Activated CD4-positive, alpha-beta T cell treated with anti-CD3 and anti-CD28 coated beads for 48 hours (primary cell): ENCODE data around the gene SSC5D.
"Not testable (repeated sequence)": the region's sequence is repeated elsewhere in the genome, so short reads cannot be mapped to it uniquely, and the experiment has no call there.

Experiments
- DNase-seq: peaks from one replicate; pipeline ENCODE4 v3.0.0-alpha.2; 2020

The SSC5D gene

DNA sequence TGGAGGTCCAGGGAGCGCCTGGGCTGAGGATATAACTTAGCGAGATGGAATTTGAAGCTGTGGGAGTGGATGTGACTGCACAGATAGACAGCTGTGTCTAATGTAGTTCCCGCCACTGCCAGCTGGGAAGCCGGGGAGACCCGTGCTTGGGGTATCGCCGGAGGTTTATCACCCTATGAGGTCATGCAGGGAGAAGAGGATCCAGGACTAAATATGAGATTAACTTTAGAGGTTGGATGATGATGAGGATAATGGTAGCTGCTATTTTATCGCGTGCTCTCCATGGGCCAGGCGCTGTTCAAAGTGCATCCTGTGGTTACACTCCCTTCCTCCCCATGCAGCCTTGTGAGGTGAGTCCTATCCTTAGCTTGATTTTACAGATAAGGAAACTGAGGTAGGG lies 19.9 kb downstream of the SSC5D start:
- no peak for DNase-seq

DNA sequence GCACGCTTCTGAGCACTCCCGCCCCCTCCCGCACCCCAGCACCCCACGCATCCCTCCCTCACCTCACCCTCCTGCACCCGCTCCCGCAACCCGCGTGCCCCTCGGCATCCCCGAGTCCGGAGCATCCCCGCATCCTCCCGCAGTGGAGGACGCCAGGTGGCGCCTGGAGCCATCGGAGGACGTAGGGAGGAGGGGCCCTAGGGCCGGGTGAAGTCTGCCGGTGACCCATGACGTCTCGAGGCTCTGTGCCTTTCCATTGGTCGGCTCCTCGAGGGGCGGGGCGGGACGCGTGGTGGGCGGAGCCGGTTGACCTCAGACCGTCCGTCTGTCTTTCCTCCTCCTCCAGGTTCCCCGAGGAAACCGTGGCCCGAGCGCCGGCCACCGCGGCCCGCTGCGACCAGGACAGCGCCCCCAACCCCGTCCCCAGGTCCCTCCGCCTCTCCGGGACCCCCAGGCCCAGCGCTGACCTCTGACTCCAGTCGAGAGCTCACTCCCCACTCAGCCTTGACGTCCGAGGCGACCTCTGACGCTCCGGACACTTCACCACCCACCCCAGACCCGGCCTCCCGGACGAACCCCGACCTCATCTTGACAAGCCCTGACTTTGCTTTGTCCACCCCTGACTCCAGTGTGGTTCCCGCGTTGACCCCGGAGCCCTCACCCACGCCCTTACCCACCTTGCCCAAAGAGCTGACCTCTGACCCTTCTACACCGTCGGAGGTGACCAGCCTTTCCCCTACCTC lies 28.8 kb downstream of the SSC5D start:
- DNase-seq: peak; percentile 94

DNA sequence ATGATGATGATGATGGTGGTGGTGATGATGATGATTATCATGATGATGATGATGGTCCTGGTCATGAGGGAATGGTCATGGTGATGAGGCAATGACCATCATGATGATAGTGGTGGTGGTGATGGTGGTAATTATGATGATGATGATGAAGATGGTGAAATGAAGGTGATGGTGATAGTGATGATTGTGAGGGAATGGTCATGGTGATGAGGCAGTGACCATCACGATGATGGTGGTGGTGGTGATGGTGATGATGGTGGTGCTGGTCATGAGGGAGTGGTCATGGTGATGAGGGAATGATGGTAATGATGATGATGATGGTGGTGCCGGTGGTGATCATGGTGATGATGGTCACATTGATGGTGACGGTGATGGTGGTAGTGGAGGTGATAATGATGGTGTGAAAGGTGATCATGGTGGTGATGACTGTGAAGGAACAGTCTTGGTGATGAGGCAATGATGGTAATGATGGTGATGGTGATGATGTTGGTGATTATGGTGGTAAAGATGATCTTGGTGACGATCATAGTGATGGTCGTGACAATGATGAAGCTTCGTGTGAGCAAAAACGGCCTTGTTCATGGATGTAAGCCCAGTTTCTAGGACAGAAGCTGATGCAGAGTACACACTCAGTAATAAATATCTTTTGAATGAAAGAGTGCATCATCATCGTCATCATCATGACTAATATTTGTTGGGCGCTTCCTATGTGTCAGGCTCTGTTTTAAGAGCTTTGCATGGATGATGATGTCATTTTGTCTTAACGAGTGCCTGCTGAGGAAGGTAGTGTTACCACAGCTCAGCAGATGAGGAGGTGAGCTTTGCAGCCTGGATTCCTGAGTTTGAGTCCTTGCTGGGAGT lies 31.4 kb downstream of the SSC5D start:
- no peak for DNase-seq

DNA sequence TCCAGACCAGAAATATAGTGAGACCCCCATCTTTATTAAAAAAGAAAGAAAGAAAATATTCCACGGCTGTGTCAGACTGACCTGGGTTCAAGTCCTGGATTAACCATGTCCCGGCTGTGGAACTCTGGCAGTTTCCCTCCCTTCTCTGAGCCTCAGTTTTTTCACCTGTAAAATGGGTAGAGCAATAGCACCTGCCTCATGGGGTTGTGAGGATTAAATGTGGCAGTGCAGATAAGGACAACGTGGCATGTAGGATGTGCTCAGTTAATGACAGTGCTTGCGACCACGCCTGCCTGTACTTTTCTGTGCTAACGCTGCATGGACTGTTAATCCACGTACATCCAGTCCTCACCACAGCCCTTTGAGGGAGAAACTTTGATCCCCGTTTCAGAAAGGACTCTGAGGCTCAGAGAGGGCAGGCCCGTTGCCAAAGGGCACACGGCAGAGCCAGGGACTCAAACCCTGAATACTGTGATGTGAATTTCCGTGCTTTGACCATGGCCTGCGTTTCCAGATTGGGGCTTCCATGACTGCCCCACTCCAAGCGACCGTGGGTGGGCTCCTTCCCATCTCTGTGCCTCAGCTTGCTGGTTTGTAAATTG lies 32.6 kb downstream of the SSC5D start:
- DNase-seq: no peak

DNA sequence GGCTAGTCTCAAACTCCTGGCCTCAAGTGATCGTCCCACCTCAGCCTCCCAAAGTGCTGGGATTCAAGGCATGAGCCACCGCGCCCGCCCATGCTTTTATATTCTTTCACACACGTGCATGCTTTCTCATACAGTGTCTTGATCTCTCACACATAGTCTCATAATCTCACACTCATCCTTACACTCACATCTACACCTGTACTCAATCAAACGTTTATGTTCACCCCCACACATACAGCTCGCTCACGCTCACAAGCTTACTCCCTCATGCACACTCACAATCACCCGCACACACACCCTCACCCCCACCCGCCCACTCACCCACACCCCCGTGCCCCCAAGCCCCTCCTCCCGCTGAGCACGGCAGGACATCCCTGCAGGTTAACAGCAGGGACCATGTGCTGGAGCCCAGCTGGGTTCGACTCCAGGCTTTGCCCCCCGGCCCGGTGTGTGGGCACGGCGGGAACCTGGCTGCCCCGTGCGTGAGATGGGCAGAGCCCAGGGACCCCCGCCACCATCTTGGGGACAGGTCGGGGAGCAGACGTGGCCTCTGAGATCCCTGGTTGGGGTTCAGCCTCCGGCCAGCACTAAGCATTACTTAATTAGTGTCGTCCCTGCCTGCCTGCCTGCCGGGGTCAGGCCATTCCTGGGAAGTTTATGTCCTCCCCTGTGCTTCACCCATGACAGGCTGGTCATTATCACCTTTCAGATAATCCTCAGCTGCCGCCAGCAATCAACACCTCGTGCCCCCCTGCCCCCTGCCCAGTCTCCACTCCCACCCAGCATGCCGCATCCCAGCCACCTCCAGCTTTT lies 37.3 kb downstream of the SSC5D start:
- no peak for DNase-seq

DNA sequence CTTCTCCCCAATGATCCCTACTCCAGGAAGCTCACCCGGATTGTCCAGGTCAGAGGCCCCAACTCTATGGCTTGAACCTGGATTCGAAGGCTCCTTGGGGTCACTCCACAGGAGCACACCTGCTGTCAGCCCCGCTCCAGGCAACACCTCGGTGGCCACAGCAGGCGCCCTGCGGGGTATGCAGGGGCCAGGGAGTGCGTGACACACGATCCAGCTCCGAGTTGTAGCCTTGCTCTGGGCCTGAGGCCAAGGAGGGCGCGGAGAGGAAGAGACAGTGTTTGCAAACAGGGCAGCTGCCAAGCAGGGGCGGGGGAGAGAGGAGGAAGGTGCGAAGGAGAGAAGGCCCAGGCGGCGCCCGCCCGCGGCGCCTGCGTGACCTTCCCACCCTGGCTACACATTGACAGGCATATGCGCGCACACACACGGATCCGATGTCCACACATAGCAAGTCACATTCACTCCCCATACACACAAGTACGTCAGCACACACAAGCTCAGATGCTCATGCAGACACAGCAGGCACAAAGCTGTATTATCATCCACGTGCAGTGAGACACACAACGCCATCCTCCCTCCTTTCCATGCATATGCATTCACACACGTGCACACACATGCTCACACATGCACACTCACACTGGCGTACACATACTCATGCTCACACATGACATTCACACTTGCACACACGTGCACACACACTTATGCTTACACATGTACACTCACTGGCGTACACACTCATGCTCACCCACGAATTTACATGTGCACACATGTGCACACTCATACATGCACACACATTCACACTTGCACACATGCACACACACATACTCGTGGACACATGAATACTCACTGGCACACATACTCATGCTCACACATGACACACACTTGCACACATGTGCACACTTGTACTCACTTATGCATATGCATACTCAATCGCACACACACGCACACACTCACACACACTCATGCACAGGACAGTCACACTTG lies 38.3 kb downstream of the SSC5D start:
- no peak for DNase-seq

DNA sequence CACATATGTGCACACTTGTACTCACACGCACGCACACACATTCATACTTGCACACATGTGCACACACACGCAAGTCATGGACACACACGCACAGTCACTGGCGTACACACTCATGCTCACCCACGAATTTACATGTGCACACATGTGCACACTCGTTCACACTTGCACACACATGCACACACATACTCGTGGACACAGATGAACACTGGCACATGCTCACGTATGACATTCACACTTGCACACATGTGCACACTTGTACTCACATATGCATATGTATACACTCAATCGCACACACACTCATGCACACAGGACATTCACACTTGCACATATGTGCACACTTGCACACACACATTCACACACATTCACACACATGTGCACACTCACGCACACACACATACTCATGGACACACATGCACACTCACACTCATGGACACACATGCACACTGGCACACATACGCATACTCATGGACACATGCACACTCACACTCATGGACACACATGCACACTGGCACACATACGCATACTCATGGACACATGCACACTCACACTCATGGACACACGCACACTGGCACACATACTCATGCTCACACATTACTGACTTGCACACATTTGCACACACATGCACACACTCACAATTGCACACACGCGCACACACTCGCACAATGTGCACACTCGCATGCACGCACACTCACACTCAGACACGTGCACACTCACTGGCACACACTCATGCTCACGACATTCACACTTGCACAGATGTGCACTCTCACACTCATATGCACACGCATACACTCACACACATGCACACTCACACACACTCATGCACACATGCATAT lies 39.2 kb downstream of the SSC5D start:
- no peak for DNase-seq

DNA sequence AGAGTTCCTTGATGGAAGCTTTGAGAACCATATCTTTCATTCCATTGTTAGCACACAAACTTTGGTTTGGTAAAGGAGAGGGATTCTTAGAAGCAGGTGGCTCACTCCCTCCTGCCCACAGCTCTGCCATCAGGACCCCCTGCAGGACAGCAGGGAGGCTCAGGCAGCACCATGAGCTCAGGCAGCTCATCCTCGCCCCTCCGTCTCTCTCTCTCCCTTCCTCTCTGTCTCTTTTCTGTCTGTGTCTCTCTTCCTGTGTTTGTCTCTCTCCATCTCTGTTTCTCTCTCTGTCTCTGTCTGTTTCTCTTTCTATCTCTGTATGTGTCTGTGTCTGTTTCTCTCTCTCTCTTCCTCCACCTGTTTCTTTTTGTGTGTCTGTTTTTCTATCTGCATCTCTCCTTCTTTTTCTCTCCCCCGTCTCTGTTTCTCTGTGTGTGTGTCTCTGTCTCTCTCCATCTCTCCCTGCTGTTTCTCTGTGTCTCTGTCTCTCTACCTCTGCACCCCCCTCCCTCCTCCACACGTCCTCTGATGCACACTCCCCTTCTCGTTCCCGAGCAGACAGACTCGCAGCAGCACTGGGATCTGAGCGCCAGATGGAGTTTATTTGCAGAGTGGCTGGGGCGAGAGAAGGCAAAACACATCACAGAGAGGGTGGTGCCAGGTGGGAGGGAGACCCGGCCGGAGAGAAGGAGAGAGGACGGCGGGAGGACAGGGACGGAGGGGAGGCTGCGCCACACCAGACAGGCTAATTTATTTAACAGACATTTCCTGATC lies 40.0 kb downstream of the SSC5D start:
- DNase-seq: no peak

DNA sequence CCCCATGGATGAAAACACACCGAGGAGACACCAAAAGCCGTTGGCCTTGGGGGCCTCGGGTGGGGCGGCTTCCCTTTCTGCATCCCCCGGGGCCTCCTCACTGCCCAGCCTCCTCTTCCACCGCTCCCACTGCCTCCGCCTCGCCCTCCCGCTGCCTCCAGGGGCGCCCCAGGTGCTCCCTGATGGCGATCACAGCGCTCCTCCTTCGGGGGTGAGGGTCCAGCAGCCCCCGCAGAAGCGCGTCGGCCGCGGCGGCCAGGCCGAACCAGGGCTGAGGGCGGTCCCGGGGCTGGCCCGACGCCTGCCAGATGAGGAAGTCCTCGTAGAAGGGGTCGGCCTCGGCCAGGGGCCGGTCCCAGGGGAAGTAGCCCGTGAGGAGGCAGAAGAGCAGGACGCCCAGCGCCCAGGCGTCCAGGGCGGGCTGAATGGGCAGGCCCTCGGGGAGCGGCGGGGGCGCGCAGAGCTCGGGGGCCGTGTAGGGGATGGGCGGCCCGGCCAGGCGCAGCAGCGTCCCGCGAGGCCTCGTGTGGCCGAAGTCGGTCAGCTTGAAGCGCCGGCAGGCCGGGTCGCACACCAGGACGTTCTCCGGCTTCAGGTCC lies 41.5 kb downstream of the SSC5D start:
- DNase-seq: no peak

DNA sequence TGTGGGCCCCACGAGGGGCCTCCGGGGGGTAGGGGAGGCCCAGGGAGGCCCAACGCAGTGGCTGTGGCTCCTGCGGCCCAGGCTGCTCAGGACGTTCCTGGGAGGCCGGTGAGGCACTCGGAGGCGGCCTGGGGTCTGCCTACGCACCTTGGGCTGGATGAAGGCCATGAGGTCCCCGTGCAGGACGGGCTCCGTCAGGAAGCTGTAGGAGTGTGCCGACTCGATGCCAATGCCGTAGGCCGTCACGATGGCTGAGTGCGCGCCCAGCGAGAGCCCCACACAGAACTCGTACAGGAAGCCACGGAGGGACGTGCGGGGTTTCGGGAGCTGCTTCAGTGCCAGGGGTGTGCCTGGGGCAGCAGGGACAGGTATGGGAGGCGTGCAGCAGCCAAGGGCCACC lies 42.8 kb downstream of the SSC5D start:
- DNase-seq: no peak

DNA sequence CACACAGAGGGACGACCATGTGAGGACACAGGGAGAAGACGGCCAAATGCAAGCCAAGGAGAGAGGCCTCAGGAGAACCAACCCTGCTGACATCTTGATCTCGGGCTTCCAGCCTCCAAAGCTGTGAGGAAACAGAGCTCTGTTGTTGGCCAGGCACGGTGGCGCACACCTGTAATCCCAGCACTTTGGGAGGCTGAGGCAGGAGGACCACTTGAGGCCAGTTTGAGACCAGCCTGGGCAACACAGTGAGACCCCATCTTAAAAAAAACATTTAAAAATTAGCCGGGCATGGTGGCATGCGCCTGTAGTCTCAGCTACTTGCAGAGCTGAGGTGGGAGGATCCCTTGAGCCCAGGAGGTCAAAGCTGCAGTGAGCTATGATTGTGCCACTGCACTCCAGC lies 46.0 kb downstream of the SSC5D start:
- DNase-seq: not testable (repeated sequence)

DNA sequence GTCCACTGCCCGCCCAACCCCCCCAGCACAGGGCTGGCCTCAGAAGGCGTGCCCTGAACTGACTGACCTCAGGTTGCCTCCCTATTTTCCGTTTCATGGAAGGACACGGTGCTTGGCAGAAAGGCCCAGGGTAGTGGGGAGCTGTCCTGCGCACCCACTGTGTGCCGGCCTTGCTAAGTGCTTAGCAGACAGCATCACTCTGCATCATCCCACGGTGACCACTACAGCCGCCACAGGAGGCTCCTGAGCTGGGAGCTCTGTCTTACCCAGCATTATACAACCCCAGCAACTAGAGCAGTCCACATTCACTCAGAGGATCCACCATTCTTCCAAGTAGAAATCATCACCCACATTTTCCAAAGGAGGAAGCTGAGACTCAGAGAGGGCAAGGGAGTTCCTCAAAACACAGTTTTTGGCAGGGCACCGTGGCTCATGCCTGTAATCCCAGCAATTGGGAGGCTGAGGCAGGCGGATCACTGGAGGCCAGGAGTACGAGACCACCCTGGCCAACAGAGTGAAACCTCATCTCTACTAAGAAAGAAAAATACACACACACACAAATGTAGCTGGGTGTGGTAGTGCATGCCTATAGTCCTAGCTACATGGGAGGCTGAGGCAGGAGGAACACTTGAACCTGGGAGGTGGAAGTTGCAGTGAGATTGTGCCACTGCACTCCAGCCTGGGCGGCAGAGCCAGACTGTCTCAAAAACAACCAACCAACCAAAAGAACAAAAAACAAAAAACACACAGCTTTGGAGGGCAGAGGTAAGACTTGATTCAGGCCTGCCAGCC lies 47.1 kb downstream of the SSC5D start:
- DNase-seq: no peak

DNA sequence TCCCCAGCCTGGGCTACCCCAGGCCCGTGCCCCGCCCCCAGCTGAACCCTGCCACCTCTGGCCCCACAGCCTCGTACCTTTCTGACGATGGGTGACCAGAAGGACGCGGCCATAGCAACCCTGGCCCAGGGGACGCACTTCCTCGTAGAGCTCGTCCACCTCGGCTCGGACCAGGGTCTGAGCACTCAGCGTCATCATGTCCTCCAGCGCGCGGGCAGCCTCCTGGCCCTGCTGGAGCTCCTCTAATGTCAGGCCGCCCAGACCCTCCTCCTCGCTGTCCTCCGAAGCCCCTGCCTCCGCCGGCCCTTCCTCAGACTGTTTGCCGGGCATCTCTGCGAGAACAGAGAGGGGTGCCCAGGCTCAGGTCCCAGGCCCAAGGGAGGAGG lies 47.7 kb downstream of the SSC5D start:
- DNase-seq: no peak

DNA sequence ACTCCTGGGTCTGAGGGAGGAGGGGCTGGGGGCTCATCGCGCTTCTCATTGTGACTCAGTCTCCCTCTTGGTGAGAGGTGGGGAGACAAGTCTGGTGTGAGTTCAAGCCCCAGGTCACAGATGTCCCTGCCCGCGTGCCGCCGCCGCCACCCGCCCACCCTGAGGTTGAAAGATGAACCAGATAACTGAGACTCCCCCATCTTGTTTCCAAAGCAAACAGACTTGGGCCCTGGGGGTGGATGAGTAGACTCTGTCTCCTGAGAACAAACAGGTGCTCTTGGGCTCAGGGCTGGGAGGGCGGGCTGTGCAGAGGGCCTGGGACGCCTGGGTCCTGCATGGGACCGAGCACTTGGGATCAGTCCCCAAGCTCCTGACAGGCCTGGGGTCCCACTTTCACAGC lies 48.1 kb downstream of the SSC5D start:
- DNase-seq: no peak

DNA sequence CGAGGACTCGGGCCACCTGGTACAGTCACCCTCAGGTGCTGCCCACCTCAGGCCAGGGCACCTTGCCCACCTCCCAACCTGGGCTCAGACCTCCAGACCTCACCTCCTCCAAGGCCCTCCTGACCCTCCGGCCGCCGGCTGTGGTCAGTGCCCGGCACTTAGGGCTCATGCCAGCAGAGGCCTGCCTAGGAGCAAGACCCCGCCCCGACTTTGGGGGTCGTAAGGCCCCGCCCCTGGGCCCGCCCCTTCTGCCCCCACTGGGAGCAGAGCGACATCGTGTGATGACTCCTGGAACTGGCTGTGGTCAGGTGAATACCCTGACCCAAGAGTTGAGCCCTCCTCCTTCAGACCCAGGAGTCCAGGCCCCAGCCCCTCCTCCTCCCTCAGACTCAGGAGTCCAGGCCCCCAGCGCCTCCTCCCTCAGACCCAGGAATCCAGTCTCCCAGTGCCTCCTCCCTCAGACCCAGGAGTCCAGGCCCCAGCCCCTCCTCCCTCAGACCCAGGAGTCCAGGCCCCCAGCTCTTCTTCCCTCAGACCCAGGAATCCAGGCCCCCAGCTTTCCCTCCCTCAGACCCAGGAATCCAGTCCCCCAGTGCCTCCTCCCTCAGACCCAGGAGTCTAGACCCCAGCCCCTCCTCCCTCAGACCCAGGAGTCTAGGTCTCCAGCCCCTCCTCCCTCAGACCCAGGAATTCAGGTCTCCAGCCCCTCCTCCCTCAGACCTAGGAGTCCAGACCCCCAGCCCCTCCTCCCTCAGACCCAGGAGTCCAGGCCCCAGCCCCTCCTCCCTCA lies 48.9 kb downstream of the SSC5D start, which contains the start of gene SBK2:
TSS of gene SBK2 (minus strand) at position 183 of the 790 bp plus-strand sequence. CDS start 839 bp downstream, outside the sequence.
- no peak for DNase-seq

DNA sequence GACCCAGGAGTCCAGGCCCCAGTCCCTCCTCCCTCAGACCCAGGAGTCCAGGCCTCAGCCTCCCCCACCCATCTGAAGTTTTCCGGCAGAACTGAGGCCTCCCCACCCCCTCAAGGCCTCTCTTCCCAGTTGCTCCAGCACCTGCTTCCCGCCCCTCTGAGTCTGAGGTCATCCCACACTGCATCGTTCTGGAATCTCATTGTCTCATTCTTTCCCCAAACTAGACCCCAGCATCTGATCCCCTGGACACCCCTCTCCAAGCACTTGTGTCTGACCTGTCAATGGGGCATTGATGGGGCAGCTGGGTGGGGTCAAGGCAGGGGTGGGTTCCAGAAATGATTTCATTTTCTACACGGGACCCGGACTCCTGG lies 49.5 kb downstream of the SSC5D start:
- no peak for DNase-seq

DNA sequence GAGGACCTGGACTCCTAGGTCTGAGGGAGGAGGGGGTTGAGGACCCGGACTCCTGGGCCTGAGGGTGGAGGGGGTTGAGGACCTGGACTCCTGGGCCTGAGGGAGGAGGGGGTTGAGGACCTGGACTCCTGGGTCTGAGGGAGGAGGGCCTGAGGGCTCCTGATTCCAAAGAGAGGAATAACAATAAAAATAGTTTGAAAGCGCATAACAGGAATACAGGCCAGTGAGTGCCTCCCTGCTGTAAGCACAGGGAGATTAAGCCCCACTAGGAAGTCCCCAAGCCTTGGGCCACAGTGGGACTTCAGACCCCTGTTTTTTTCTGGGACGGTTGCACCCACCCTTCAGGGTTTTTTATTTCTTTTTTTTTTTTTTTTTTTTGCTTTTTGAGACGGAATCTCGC lies 49.9 kb downstream of the SSC5D start:
- DNase-seq: no peak
